ENCODE measurements around the gene THRSP. TPM values are rescaled to one million over a fixed set of nuclear protein-coding genes. Genes with fewer than 3 reads are reported as not detected.

Gene THRSP
- total and polyA plus RNA-seq, 2 of the 8 experiments (the other 6 are each of a cell fraction or from before 2014, with no cell fraction given), result 0.11 TPM; not detected in 1

DNA sequence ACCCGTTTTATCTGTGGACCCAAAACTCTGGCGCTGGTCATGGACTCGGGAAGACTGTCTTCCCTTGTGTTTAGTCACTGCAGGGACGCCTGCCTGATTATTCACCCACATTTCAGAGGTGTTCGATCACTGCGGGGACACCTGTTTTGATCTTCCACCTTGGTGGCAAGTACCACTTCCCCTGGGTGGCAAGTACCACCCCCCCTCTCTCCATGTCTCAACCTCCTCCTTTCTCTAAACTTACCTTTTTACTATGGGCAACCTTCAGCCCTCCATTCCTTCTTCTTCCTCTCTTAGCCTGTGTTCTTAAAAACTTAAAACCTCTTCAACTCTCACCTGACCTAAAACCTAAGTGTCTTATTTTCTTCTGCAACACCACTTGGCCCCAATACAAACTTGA, 17.9 kb downstream of the THRSP start (continued):
- TF ChIP-seq, protein P1, sequence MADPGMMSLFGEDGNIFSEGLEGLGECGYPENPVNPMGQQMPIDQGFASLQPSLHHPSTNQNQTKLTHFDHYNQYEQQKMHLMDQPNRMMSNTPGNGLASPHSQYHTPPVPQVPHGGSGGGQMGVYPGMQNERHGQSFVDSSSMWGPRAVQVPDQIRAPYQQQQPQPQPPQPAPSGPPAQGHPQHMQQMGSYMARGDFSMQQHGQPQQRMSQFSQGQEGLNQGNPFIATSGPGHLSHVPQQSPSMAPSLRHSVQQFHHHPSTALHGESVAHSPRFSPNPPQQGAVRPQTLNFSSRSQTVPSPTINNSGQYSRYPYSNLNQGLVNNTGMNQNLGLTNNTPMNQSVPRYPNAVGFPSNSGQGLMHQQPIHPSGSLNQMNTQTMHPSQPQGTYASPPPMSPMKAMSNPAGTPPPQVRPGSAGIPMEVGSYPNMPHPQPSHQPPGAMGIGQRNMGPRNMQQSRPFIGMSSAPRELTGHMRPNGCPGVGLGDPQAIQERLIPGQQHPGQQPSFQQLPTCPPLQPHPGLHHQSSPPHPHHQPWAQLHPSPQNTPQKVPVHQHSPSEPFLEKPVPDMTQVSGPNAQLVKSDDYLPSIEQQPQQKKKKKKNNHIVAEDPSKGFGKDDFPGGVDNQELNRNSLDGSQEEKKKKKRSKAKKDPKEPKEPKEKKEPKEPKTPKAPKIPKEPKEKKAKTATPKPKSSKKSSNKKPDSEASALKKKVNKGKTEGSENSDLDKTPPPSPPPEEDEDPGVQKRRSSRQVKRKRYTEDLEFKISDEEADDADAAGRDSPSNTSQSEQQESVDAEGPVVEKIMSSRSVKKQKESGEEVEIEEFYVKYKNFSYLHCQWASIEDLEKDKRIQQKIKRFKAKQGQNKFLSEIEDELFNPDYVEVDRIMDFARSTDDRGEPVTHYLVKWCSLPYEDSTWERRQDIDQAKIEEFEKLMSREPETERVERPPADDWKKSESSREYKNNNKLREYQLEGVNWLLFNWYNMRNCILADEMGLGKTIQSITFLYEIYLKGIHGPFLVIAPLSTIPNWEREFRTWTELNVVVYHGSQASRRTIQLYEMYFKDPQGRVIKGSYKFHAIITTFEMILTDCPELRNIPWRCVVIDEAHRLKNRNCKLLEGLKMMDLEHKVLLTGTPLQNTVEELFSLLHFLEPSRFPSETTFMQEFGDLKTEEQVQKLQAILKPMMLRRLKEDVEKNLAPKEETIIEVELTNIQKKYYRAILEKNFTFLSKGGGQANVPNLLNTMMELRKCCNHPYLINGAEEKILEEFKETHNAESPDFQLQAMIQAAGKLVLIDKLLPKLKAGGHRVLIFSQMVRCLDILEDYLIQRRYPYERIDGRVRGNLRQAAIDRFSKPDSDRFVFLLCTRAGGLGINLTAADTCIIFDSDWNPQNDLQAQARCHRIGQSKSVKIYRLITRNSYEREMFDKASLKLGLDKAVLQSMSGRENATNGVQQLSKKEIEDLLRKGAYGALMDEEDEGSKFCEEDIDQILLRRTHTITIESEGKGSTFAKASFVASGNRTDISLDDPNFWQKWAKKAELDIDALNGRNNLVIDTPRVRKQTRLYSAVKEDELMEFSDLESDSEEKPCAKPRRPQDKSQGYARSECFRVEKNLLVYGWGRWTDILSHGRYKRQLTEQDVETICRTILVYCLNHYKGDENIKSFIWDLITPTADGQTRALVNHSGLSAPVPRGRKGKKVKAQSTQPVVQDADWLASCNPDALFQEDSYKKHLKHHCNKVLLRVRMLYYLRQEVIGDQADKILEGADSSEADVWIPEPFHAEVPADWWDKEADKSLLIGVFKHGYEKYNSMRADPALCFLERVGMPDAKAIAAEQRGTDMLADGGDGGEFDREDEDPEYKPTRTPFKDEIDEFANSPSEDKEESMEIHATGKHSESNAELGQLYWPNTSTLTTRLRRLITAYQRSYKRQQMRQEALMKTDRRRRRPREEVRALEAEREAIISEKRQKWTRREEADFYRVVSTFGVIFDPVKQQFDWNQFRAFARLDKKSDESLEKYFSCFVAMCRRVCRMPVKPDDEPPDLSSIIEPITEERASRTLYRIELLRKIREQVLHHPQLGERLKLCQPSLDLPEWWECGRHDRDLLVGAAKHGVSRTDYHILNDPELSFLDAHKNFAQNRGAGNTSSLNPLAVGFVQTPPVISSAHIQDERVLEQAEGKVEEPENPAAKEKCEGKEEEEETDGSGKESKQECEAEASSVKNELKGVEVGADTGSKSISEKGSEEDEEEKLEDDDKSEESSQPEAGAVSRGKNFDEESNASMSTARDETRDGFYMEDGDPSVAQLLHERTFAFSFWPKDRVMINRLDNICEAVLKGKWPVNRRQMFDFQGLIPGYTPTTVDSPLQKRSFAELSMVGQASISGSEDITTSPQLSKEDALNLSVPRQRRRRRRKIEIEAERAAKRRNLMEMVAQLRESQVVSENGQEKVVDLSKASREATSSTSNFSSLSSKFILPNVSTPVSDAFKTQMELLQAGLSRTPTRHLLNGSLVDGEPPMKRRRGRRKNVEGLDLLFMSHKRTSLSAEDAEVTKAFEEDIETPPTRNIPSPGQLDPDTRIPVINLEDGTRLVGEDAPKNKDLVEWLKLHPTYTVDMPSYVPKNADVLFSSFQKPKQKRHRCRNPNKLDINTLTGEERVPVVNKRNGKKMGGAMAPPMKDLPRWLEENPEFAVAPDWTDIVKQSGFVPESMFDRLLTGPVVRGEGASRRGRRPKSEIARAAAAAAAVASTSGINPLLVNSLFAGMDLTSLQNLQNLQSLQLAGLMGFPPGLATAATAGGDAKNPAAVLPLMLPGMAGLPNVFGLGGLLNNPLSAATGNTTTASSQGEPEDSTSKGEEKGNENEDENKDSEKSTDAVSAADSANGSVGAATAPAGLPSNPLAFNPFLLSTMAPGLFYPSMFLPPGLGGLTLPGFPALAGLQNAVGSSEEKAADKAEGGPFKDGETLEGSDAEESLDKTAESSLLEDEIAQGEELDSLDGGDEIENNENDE (IDR thresholded peaks at IDR 0.05; ENCODE audit: insufficient replicate concordance, low read length), result no peak
